A673 (cell line): Measurements from ENCODE around the gene CNEP1R1.

ENCODE experiments used
- CTCF ChIP-seq: fragments of 300-800, 200-600 bp; sonication (generic); conservative IDR thresholded peaks from 2 replicates; pipeline ENCODE4 v1.5.1; 2017; ENCODE audit warnings: low read depth, mild to moderate bottlenecking, antibody characterized with exemption, low read length, moderate library complexity, mixed read lengths
- EZH2 ChIP-seq: fragments of 200-600 bp; sonication (generic); IDR thresholded peaks from 2 replicates; pipeline ENCODE4 v1.6.1; 2017; ENCODE audit warnings: borderline replicate concordance, low read depth, mild to moderate bottlenecking, mixed read lengths, antibody characterized with exemption, low read length; ENCODE audit not compliant: poor library complexity, severe bottlenecking

- no peak for TF ChIP-seq CTCF
- no peak for TF ChIP-seq EZH2
Measured at GRCh38 chr16:50043358-50043757, 18.3 kb downstream of the CNEP1R1 start.
